ENCODE results near the gene RPUSD1.

- TF ChIP-seq CTCF (IDR thresholded peaks at IDR 0.05), result no peak
- no peak for TF ChIP-seq EZH2 (IDR thresholded peaks at IDR 0.05; ENCODE audit: borderline replicate concordance, insufficient read depth, low read depth, low read length, poor library complexity, severe bottlenecking)
Measured at GRCh38 chr16:770411-770810, 17.8 kb downstream of the RPUSD1 start.
